CD4-positive, alpha-beta T cell treated with Interferon gamma for 1 hour (primary cell): Measurements from ENCODE around the gene HOXC11.

Experiments
- DNase-seq: peaks from one replicate; pipeline ENCODE4 v3.0.0-alpha.2; 2020

The HOXC11 gene

DNA sequence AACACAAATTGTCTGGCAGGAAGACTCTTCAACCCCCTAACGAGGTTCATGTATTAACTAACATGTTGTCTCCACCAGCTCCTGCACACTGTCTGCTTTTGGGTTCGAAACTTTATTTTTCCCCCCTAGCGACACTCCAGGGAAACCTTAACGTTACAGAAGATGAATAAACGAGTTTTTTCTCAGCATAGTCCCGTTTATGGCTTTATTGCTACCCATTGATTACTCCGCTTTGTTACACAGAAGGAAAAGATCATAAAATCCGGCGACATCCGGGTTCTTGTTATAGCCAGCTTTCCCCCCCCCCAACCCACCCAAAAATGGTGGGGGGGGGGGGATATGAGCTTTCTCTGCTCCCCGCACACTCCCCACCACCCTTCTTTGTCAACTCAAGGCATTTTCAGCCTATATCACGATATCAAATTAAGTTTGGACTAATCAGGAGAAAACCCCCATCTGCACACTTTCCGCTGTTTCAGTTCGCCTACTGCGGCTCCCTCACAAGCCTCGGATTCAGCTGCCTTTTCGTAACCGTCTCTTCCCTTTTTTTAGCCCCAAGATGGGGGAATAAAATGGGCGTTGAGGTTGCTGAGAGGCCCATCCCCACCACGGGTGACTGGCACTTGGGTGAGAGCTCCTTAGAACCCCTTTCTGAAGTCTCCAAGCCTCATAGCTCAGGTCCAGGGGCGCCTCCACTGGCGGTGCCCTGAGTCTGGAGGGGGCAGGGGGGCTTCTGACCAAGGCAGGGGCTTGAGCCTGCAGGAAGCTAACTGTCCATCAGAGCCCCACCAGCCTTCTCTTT lies 53.9 kb downstream of the HOXC11 start:
- DNase-seq = no peak
